Stimulated activated CD8-positive, alpha-beta memory T cell treated with anti-CD3 and anti-CD28 coated beads, Interleukin-12 subunit alpha, Interleukin-12 subunit beta, amount 100 ng/mL, for 1 hour (primary cell): Measurements from ENCODE around the gene DGUOK.
A peak's percentile ranks its signal among the peaks of the same experiment; 100 is the strongest.

ENCODE experiments used
- DNase-seq: peaks from one replicate; pipeline ENCODE4 v3.0.0-alpha.2; 2020; ENCODE audit warnings: low read depth

Gene DGUOK

DNA sequence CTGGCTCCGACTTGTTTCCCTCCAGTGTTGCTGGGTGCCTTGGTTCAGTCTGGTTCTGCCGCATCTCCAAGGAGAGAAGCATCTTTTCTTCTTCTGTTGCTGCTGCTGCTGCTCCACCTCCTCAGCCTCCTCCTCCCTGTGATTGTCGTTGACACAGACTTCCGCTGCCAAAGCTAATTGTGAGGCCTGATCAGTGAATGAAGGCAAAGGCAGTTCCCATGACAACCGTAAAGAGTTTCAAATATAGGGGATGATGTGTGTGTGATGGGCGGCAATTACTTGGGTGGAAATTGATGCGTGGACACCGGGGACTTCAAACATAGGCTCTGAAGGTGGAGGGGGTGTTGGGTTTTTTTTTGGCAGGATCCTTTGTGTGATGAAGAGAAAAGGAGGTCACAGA is 71.8 kb downstream of the DGUOK start:
- DNase-seq = no peak

DNA sequence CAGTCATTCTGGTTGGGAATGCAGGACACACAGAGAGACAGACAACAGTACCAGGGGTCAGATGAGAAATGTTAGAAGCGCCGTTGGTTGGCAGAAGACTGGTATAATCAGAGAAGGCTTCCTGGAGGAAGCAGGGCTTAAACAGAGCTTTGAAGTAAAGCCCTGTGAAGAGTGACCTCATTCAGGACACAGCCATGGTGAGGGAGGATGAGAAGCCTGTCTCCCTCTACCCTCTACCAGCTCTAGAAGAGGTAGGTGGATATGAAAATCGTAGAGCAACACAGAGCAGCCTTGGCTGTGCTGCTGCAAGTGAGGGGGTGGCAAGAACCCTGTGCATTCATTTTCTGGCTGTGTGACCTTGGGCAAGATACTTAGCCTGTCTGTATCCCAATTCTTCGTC is 72.3 kb downstream of the DGUOK start:
- no peak for DNase-seq

DNA sequence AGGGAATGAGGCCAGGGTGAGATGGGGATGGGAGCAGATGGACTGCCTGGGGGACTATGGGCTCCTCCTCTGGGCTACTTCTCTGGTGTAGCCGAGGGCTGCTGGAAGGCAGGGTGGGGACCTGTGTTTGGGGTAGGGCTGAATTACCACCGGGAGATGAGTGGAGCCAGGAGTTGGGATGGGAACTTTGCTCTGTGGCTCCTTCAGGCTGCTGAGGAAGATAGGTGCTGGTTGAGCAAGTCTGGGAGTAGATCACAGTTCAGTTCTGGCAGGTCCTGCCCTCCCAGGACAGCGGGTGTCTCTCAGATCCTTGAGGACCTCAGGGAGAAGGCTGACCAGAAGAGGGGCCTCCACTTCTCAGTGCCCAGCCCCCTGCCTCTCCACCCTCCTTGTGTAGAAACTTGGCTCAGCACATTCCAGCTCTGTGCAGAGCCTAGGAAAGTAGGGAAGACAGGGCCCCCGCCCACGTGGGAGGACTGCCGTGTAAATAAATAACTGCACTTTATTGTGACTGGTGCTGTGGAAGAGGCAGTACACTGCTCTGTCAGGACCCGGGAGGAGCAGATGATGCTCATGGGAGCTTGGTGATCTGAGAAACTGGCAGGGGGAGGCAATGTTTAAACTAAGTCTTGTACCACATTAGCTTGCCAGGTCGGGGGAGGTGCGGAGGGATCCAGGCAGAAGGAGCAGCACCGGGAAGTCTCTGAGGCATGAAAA is 73.4 kb downstream of the DGUOK start:
- DNase-seq = no peak

DNA sequence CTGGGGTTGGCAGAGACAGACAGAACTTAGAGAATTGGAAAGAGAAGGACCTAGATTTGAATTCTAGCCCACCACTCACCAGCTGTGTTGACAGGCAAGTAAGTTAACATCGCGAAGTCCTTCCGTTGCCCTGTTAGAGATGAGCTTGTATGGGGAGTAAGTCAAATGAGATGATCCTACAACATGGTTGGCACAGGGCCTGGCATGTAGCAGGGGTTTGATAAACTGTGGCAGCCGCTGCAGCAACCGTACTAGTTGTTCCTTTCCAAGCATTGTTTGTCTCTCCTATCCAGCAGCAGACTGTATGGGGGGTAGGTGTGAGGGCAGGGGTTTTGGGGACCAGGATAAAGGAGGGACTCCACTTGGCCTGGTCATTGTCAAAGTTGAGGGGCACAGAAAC is 74.0 kb downstream of the DGUOK start:
- DNase-seq = no peak

DNA sequence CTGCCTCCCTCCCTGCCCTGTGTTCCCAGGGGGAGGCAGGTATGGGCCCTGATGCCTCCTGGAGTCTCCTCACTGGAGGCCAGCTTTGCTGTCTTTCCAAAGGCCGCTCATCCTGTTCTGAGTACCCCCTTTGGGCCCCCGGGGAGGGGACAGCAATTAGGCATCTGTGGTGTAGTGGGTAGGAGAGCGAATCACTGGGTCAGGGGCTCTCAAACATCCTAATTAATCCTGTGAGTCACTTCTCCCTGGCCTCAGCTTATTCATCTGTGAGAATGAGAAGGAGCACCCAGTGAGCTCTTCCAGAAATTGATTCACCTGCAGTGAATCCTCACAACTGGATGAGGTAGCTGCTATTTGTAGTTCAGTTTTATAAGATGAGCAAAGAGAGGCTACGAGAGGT is 74.4 kb downstream of the DGUOK start:
- no peak for DNase-seq

DNA sequence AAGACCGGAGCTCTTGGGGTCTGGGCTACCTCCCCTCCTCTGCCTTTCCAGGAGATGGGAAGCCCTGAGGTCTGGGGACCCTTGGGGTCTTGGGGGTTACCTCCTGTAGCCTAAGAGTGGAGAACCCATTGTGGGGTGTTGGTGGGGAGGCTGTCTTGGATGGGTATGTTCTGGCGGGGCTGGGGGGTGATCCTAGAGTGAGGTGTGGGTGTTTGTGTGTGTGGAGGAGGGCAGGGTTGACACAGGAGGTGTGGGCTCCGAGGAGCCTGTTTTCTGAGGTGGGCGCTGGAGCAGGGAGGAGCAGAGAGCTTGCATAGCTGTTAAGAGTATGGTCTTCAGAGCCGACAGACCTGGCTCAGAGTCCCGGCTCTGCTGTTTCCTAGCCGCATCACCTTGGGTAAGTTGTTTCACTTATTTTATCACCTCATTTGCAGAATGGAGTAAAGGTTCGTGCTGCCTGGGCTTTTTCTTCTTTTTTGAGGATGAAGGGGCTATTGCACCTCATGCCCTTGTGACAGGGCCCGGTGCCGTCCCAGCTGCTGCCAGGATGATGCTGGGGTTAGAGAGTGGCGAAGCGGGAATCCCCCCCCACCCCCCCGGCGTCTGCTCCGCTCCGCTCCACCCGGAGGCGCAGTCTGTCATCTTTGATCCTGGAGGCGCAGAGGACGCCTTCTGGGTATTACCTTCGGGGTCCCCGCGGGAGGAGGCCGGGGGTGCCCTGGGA is 75.3 kb downstream of the DGUOK start:
- DNase-seq = no peak

DNA sequence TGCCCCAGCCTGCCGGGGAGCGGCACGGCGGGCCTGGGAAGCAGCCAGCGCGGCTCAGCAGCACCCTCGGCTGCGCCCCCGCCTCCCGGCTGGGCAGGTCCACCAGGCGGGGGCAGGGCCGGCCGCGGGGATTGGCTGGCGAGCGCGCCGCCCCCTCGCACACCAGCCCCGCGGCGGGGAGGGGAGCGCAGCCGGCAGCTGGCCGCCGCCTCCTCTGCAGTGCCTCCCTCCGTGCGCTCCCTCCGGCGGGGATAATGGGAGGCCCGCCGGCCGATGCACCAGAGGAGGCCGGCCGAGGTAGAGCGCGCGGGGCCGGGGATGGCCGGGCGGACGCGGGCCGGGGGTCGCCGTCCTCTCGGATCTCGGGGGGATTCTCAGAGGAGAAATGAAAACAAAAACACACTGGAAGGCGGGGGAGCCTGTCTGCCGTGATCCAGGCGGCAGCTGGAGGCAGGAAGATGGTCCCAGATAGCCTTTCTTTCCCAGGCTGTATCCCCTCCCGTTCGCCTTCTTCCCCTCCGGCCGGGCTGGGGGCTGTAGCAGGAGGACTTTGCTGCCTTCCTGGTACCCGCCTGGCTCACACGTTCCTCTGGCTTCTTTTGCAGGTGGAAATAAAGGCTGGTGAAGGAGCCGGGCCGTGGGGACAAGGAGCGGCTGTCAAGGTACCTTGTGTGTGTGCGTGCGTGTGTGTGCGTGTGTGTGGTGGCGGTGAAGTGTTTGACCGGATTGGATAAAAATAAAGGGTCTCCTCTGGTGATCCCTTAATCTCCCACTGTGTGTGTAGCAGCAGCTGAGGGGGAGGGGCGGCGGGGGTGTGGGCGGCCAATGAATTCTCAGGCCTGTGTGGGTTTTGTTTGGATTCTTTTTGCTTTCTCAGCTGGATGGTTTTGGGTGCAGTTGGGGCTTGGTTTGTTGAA is 76.1 kb downstream of the DGUOK start:
- DNase-seq = peak; percentile 63

DNA sequence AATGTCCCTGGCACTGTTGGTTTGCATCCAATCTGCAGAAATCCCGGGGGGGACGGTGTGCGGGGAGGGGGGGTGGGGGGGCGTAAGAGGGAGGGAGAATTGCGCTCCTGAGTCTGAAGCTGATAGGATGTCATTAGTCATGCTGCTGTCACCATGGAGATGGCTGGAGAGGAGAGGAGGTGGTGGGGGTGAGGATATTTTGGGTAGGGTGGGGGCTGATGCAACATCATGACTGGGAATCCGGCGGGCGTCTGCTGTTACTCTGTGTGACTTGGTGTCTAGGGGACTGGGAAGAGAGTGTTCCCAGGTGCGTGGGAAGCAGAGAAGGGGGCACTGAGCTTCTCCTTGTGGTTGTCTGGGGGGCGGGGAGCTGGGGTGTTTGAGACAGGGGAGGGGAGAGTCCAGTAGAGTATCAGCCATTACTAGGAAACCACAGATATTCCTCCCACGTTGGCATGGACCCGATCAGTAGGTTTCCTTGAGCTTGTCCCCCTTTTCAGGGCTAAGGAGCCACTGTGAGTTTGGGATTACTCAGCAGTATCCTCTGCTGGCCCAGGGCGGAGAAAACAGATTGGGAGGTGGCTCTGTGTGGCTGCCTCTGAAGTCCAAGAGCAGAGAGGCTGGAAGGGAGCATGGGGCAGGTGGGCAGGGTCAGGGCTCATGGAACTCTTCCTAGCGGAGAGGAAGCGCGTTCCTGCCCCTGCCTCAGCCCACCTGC is 77.0 kb downstream of the DGUOK start:
- DNase-seq = no peak

DNA sequence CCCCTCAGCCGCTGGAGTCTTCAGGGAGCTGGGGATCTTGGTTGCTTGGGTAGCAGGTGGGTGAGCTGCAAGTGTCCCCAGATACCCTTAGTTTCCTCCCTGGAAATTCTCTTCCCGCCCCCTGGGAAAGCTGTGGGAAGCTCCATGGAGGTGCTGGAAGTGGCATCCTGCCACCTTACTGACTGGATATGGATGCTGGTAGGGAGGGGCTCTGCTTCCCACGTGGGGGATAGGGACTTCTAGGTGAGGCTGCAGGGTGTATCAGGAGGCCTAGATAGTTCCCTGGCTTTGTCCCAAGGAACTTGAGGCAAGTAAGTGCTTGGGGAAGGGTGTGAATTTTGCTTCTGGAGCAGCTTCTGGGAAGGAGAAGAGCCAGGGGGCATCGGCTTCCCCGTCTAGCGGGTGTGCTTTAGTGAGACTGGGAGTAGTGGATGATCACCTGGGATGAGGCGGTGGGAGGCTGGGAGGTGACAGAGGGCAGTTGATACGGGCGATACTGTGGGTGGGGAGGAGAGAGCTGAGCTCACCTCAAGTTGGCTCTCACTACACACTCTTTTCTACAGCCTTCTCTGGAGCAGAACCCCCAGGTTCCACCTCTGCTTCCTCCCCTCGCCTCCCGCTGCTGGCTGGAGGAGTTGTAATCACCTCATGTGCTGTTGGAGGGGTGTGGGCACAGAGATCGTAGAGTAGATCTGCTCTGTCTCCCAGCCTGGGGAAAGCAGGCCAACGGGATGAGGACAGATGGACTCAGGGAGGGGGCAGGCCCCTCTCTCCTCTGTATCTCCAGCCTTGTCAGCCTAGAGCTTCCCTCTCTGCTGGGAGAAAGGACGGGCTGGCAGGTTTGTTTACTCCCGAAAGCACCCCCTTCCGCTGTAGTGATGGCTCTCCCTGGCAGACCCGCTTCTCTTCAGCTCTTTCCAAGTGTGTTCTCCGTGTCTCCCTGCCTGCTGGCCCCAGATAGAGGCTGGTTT is 77.8 kb downstream of the DGUOK start:
- DNase-seq = no peak

DNA sequence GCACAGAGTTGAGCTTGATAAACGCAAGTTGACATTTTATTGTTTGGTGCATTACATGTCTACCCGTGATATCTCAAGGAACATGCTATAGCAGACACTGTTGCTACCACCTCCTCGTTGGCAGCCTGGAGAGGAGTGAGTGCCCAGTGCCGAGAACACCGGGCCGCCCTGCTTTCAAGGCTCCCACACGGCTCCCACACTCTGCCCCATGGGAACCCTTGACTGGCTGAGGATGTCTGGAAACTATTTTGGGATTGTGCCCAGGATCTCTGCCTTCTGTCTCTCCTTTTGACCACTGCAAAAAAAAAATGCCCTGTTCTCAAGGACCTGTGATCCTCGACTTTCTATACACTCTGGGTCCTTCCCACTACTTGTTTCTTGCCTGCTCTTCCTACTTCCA is 79.1 kb downstream of the DGUOK start:
- DNase-seq = no peak

DNA sequence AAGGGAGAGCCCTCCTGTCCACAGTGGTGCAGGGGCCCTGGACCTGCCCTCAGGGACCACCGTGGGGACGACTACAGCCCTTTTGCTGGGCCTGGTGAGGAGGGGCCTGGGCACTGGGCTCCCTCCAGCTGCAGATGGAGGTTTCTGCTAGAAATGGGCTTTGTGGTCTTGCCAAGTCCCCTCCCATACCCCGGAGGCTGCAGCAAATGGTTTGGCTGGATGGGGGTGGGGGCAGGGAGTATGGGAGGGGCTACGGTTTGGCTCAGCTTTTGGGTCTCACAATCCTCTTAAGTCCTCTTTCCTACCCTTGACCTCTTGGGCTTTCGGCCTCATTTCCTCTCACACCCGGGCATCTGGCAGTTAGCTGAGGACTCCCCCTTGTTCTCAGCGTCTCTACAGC is 79.8 kb downstream of the DGUOK start:
- no peak for DNase-seq

DNA sequence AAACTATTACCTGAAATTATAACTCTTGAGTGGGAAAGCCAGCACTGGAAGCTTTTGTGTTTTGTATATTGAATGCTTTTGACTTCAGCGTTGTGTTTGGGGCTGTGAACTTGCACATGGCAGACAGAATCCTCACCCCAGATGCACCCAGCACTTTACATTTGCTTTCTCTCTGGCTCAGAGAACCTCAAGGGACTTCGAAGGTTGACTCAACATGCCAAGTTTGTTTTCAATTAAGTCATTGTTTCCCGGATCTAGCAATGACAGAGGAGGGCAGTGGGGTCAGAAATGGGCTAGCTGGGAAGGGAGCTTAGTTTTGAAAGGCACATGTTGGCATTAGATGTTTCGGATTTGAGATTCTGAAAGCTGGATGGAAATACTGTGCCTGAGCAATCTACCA is 80.4 kb downstream of the DGUOK start:
- no peak for DNase-seq

DNA sequence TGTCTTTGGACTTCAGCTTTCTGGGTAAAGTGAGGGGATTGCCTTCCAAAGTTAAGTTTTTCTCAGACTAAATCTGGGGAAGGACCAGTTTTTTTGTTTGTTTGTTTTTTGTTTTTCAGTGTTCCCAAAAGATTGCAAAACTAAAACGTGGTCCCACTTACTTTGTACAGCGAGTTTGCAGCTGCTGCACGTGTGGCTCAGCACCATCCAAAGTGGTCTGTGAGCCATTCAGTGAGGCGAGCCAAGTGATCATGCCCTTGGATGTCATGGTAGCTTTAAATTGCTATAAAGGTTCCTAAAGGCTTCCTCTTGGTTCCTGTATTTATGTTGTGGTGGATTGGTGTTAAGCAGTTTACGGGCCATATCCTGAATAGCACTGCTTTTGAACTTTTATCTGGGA is 81.0 kb downstream of the DGUOK start:
- DNase-seq = no peak
